Lung (tissue), 12 donors: ENCODE data around the gene MCM9. TPM values are rescaled to one million over a fixed set of nuclear protein-coding genes. Genes with fewer than 3 reads are reported as not detected.

Source experiments
- ATAC-seq: fragments of 200-7000 bp; cut with Tn5 transposase; one replicate; pipeline ENCODE4 v1.9.1; 2020; ENCODE audit warnings: moderate number of reproducible peaks; ENCODE audit not compliant: insufficient read depth, low FRiP score
- DNase-seq, 3 donors: peaks; one replicate each; pipeline ENCODE4 v3.0.0-alpha.2; 2013 to 2017
- H3K27ac ChIP-seq, 2 donors: one replicate each; pipeline ENCODE4 v1.5.1; 2013; ENCODE audit warnings: mild to moderate bottlenecking in 2 of 2, moderate library complexity in 2 of 2, control low read depth in 1 of 2, inconsistent platforms in 1 of 2, low read depth in 1 of 2, low read length in 1 of 2
- H3K27me3 ChIP-seq, 3 donors: one replicate each; pipeline ENCODE4 v1.5.1; 2013; ENCODE audit warnings: low read length in 2 of 3; ENCODE audit not compliant: control insufficient read depth in 3 of 3, insufficient read depth in 3 of 3
- H3K36me3 ChIP-seq, 4 donors: one replicate each; pipeline ENCODE4 v1.5.1; 2013; ENCODE audit warnings: low read length in 4 of 4, mild to moderate bottlenecking in 1 of 4, moderate library complexity in 1 of 4; ENCODE audit not compliant: control insufficient read depth in 4 of 4, insufficient read depth in 4 of 4
- H3K4me1 ChIP-seq, 5 donors: one replicate each; pipeline ENCODE4 v1.5.1; 2013; ENCODE audit warnings: low read length in 5 of 5, mild to moderate bottlenecking in 2 of 5, moderate library complexity in 1 of 5; ENCODE audit not compliant: control insufficient read depth in 5 of 5, insufficient read depth in 5 of 5
- H3K4me3 ChIP-seq: one replicate; pipeline ENCODE4 v1.5.1; 2013; ENCODE audit warnings: mild to moderate bottlenecking, control low read depth, moderate library complexity
- H3K9ac ChIP-seq, 2 donors: one replicate each; pipeline ENCODE4 v1.5.1; 2013; ENCODE audit warnings: low read length in 2 of 2, control low read depth in 1 of 2; ENCODE audit not compliant: insufficient read depth in 1 of 2
- H3K9me3 ChIP-seq, 4 donors: one replicate each; pipeline ENCODE4 v1.5.1; 2013; ENCODE audit warnings: low read length in 3 of 4, mild to moderate bottlenecking in 1 of 4, moderate library complexity in 1 of 4; ENCODE audit not compliant: control insufficient read depth in 4 of 4, insufficient read depth in 3 of 4
- WGBS, 2 donors: extraction: QIAGEN DNeasy Blood & Tissue Kit; methylation state at CpG; one replicate each; pipeline ENCODE4 v1.1.7; 2013; 5-methylcytosine and 5-hydroxymethylcytosine counted together
- polyA plus RNA-seq, 2 donors: library from polyadenylated mRNA; stranded (reverse); fragments of 200-250 nt; gene quantifications; one replicate each; pipeline ENCODE4 v1.2.1, GENCODE V29; 2013
- total RNA-seq, 2 donors: library from RNA; depleted of rRNA in 1 of 2; stranded (reverse); fragments of >200 nt in 1 of 2; gene quantifications; one replicate each; pipeline ENCODE4 v1.2.1, GENCODE V29; 2014 to 2021
- TF ChIP-seq, protein P1 (sequence below): IDR thresholded peaks from 2 replicates; pipeline ENCODE4 v1.5.1; 2012; ENCODE audit warnings: mild to moderate bottlenecking; ENCODE audit errors: control extremely low read depth, extremely low read depth
- donor health status: control.
- donor health status: control.
- donor health status: Bipolar disorder and iron deficiency.
- donor health status: healthy.
- donor health status: DM: yes; HTN: yes; CAD: no.

The MCM9 gene
- total and polyA plus RNA-seq, 4 donors = 4.8 to 28.6 (median 12.0) TPM

GRCh38 chr6:118789954-118790353 lies 145.0 kb downstream of the MCM9 start:
- Histone ChIP-seq H3K4me3 (no peak overlapping the region), H3K9me3 (no peaks in the 10 kb centered on the region), H3K4me1 (peaks cover 0 to 23% (median 5%) of the 10 kb centered on the region in 5 donors), H3K9ac (no peak overlapping the region), H3K27me3 (no peaks in the 10 kb centered on the region), H3K36me3 (no peaks in the 10 kb centered on the region), H3K27ac (no peak overlapping the region)
- 73 to 82% methylated on average over 4 of the region's 4 CpGs for WGBS, 2 donors
- DNase-seq (no peak), ATAC-seq (no peak)
- TF ChIP-seq, protein P1, sequence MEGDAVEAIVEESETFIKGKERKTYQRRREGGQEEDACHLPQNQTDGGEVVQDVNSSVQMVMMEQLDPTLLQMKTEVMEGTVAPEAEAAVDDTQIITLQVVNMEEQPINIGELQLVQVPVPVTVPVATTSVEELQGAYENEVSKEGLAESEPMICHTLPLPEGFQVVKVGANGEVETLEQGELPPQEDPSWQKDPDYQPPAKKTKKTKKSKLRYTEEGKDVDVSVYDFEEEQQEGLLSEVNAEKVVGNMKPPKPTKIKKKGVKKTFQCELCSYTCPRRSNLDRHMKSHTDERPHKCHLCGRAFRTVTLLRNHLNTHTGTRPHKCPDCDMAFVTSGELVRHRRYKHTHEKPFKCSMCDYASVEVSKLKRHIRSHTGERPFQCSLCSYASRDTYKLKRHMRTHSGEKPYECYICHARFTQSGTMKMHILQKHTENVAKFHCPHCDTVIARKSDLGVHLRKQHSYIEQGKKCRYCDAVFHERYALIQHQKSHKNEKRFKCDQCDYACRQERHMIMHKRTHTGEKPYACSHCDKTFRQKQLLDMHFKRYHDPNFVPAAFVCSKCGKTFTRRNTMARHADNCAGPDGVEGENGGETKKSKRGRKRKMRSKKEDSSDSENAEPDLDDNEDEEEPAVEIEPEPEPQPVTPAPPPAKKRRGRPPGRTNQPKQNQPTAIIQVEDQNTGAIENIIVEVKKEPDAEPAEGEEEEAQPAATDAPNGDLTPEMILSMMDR = no peak

- TF ChIP-seq, protein P1 = no peak
- H3K27me3 ChIP-seq = no peaks in the 10 kb centered on the region
- no peaks in the 10 kb centered on the region for H3K36me3 ChIP-seq
- no peak for ATAC-seq
- 97% methylated on average over 5 of the region's 5 CpGs for WGBS, 2 donors
- peaks cover 0 to 29% (median 5%) of the 10 kb centered on the region in 5 donors for H3K4me1 ChIP-seq
- no peaks in the 10 kb centered on the region for H3K9me3 ChIP-seq
- H3K27ac ChIP-seq = no peak overlapping the region
- no peak overlapping the region for H3K9ac ChIP-seq
- H3K4me3 ChIP-seq = no peak overlapping the region
- no peak for DNase-seq
Measured at GRCh38 chr6:118789419-118789818, 145.5 kb downstream of the MCM9 start.

- TF ChIP-seq, protein P1 = no peak
- WGBS, 2 donors = 88 to 93% methylated on average over 4 of the region's 4 CpGs
Measured at GRCh38 chr6:118788702-118789101, 146.3 kb downstream of the MCM9 start.

More at GRCh38 chr6:118788702-118789101, 146.3 kb downstream of the MCM9 start:
- peaks cover 0 to 35% (median 5%) of the 10 kb centered on the region in 5 donors for H3K4me1 ChIP-seq
- H3K9ac ChIP-seq = no peak overlapping the region
- no peak overlapping the region for H3K4me3 ChIP-seq
- H3K9me3 ChIP-seq = no peaks in the 10 kb centered on the region
- H3K27me3 ChIP-seq = no peaks in the 10 kb centered on the region
- no peak overlapping the region for H3K27ac ChIP-seq
- H3K36me3 ChIP-seq = no peaks in the 10 kb centered on the region
- DNase-seq (no peak), ATAC-seq (no peak)
